NB4 (cell line): ENCODE measurements around the gene FPR1.

ENCODE experiments used
- DNase-seq: peaks from one replicate; pipeline ENCODE4 v3.0.0; 2010; ENCODE audit warnings: low read depth
- H3K4me3 ChIP-seq: one replicate; pipeline ENCODE4 v1.5.1; 2011; ENCODE audit warnings: mild to moderate bottlenecking, low read depth, low read length, moderate library complexity
- MYC ChIP-seq: IDR thresholded peaks from 2 replicates; pipeline ENCODE4 v1.6.1; 2011; ENCODE audit warnings: low read depth, low read length
- POLR2A ChIP-seq: IDR thresholded peaks from 2 replicates; pipeline ENCODE4 v1.6.1; 2011; ENCODE audit warnings: mild to moderate bottlenecking; ENCODE audit not compliant: insufficient read length; ENCODE audit errors: extremely low read depth
- TF ChIP-seq, protein P1 (sequence below): IDR thresholded peaks from 2 replicates; pipeline ENCODE4 v1.6.1; 2011; ENCODE audit warnings: low read depth, low read length
- TF ChIP-seq, protein P2 (sequence below): IDR thresholded peaks from one replicate; pipeline ENCODE4 v1.5.1; 2012; ENCODE audit warnings: low read depth, low read length

Gene FPR1

DNA sequence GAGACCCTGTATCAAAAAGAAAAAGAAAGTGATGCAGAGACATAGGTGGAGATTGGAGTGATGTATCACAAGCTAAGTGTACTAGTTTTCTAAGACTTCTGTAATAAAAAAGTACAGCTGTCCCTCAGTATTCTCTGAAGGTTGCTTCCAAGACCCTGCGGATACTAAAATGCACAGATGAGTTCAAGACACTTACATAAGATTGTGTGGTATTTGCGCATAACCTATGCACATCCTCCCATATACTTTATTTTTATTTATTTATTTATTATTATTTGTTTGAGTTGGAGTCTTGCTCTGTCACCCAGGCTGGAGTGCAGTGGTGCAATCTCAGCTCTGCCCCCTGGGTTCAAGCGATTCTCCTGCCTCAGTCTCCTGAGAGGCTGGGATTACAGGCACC, 14.3 kb downstream of the FPR1 start:
- no peak overlapping the region for H3K4me3 ChIP-seq
- no peak for DNase-seq

DNA sequence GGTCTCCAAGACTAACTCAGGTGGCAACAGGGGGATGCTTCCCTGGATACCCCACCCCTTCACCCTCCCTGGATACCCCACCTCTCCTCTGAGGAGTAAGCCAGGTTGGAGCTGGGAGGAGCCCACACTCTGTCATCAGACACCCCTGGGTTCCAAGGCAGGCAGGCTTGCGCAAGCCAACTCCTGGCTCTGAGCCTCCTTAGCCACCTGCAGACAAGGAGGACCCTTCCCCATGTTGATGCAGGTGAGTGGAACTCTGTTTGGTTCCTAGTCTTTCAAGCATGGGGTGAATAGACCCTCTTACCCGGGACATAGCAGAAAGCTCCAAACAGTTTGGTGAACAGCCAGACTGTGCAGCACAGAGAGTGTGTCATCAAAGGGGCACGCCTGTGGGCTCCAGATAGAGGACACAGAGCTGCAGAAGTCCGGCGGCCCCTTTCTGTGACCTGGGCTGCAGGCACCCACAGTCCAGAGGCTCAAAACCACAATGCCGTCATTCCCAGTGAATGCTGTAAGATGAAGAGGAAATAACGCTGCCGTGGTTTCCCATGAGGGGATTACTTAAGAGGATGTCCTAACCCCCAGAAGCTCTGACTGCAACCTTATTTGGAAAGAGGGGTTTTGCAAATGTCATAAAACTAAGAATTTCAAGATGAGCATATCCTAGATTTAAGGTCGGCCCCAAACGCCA, 15.8 kb downstream of the FPR1 start:
- H3K4me3 ChIP-seq = no peak overlapping the region
- TF ChIP-seq, protein P1, sequence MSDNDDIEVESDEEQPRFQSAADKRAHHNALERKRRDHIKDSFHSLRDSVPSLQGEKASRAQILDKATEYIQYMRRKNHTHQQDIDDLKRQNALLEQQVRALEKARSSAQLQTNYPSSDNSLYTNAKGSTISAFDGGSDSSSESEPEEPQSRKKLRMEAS = 0 out of 2 replicates have a peak, but pooled peaks have one; percentile 3
- TF ChIP-seq, protein P2, sequence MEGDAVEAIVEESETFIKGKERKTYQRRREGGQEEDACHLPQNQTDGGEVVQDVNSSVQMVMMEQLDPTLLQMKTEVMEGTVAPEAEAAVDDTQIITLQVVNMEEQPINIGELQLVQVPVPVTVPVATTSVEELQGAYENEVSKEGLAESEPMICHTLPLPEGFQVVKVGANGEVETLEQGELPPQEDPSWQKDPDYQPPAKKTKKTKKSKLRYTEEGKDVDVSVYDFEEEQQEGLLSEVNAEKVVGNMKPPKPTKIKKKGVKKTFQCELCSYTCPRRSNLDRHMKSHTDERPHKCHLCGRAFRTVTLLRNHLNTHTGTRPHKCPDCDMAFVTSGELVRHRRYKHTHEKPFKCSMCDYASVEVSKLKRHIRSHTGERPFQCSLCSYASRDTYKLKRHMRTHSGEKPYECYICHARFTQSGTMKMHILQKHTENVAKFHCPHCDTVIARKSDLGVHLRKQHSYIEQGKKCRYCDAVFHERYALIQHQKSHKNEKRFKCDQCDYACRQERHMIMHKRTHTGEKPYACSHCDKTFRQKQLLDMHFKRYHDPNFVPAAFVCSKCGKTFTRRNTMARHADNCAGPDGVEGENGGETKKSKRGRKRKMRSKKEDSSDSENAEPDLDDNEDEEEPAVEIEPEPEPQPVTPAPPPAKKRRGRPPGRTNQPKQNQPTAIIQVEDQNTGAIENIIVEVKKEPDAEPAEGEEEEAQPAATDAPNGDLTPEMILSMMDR = no peak
- peak; percentile 96 for DNase-seq

More for the DNA sequence above, 14.3 kb downstream of the FPR1 start:
- TF ChIP-seq, protein P2 = no peak
- TF ChIP-seq, protein P1 = no peak
- TF ChIP-seq POLR2A (no peak), MYC (no peak)

DNA sequence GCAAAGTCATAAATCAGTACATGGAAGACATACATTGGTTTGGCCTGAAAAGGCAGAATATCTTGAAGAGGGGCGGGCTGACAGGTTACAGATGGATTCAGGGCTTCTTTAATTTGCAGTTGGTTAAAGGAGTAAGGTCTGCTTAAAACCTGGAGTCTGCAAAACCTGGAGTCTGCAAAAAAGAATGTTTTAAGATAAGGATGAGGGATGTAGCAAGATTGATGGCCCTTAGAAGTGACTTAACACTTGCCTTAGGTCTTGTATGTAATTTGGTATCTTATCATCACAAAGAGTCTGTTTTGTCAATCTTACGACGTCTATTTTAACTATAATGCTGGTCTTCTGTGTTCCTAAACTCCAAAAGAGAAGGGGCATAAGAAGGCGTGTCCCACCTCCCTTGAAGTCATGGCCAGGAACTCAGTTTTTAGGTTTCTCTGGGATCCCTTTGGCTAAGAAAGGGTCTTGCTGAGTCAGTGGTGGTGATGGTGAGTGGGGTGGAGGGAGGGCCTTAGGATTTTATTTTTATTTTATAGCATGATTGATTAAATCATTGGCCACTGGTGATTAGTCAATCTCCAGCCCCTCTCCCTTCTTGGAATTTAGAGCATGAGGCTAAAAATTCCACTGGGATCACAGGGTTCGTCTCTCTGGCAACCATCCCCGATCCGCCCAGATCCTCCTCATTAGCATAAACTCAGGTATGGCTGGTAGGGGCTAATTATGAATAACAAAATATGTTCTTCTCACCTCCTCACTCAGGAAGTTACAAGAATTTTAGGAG, 17.7 kb downstream of the FPR1 start:
- TF ChIP-seq POLR2A (no peak), MYC (no peak)
- TF ChIP-seq, protein P1 = no peak
- TF ChIP-seq, protein P2 = no peak
- H3K4me3 ChIP-seq = no peak overlapping the region
- DNase-seq = no peak

DNA sequence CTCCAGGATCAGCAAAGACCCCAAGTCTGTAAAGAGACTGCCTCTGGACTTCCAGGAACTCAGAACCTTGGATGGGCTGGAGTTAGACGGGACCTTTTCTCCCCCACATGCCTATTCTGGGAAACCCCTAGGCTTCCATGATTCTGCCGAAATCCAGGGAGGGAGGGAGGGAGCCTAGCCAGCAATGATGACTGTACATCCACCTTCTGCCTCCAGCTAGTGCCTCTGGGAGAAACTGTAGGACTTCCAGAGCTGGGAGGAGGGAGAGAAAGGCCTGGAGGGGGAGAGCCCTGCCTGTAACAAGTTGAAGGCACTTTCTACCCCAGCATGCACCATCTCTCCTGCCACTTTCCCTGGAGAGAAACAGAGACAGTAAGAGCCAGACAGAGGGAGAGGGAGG, 21.9 kb downstream of the FPR1 start:
- DNase-seq = no peak
- TF ChIP-seq, protein P2 = no peak
- TF ChIP-seq MYC (no peak), POLR2A (no peak)
- TF ChIP-seq, protein P1 = no peak
- H3K4me3 ChIP-seq = no peak overlapping the region

DNA sequence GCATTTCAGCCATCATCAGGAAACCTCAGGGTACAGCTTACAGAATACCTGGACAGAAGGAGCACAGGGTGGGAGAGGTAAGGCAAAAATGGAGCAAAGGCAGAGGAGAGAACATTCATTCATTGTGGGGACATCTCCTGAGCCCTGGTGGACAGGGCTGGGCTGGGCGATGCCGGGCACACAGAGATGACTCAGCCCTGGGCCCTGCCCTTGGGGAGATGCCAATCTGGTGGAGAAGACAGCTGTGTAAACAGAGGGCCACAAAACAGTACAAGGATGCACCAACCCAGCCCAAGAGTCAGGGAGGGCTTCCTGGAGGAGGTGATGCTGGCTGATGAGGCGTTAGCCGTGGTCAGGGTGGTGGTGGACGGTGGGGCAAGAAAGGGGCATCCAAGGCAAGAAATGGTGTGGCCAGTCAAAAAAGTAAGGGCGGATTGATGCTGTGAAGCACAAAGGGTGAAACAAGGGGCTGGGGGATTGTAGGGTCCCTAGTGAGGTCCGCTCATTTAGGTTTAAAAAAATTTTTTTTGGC, 24.3 kb downstream of the FPR1 start:
- TF ChIP-seq, protein P2 = no peak
- no peak for TF ChIP-seq MYC
- TF ChIP-seq POLR2A = no peak
- TF ChIP-seq, protein P1 = no peak
- H3K4me3 ChIP-seq = no peak overlapping the region
- DNase-seq = no peak
